Fibroblast of skin of left quadriceps (primary cell): ENCODE data around the gene NRXN3.

Experiments
- DNase-seq, 2 experiments: peaks; one replicate each; pipeline ENCODE4 v3.0.0-alpha.2; 2013; ENCODE audit warnings: low read depth in 2 of 2

Gene NRXN3

DNA sequence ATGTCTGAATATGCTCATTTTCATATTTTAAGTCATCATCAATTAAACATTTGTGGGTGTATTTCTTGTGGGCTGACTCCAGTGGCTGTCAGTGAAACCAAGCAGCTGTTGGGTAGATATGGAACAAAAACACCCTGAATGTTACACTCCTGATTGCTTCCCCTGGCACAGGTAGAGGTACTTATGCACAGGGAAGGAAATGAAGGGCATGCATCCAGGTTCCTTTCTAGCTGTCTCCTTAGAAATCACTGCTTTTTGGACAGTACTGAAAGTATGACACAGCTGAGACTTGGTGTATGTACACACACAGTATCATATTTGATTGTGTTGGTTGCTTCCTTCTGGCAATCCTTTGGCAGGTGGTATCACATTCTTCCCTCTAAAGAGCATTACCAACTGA lies 1034.4 kb downstream of the NRXN3 start:
- DNase-seq, result no peak

DNA sequence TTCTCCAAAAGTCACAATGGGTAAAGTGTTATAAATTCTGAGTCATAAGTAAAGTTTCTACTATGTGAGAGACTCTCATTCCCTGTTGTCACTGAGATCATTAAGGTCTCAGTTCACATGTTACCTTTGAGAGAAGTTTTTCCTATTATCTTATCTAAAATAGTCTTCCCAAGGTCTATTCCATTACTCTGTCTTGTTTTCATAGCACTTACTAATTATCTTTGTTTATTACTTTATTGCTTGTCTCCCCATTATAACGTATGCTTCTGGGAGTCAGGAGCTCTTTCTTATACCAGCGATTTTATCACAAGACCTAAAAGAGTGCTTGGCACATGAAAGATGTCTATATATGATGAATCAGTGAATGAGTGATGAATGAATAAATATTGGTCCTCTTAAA lies 1039.2 kb downstream of the NRXN3 start:
- no peak for DNase-seq

DNA sequence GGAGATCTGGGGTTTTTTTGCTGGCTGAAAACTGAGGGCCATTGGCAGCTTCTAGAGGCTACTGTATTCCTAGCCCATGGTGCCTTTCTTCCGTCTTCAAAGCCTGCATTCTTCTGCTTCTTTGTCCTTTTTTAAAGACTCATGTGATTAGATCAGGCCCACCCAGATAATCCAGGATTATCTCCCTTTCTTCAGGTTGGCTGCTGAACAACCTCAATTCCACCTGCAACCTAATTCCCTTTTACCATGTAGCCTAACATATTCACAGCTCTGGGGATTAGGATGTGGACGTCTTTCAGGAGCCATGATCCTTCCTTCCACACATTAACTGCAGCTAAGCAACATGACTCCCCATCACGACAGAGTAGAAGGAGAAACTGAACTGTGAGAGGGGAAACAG lies 1055.6 kb downstream of the NRXN3 start:
- no peak for DNase-seq

DNA sequence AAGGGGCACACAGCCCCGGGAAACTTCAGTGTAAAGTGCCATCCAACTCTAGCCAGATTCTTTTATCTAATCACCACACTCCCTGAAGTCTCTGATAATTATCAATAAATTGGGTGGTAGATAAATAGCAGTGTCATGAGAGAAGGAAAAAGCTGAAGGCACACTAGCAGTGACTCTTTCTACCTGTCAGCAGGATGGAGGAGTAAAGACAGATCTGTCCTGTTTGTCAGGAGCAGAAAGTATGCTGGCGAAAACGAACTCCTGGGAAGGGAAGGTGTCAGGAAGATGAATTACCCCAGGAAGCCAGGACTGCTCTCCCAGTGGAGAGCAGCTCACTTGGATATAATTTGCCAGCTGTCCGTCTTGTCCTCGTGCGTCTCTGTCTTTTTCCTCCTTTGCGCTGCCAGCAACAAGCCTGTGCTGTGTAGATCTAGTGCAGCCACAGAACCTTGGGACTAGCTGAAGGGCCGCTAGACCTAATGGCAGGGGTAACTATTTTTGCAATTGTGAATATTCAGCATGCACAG lies 1059.3 kb downstream of the NRXN3 start:
- DNase-seq, result no peak

DNA sequence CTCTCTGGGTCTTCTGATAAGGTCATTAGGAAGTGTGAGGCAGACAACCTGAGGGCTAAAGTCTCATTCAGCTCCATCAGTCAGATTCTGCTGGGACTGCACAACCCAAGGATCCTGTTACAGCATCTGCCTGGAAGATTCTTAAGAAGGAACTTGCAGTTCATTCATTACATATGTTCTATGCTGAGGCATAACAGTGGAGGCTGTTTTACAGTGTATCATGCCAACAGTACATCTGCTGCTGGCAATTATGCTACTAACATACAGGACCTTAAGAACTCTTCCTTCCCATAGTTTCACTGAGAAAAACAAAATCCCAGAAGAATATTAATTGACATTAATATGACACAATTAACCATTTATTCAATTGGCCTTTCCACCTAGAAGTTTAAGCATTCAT lies 1072.5 kb downstream of the NRXN3 start:
- DNase-seq, result no peak

DNA sequence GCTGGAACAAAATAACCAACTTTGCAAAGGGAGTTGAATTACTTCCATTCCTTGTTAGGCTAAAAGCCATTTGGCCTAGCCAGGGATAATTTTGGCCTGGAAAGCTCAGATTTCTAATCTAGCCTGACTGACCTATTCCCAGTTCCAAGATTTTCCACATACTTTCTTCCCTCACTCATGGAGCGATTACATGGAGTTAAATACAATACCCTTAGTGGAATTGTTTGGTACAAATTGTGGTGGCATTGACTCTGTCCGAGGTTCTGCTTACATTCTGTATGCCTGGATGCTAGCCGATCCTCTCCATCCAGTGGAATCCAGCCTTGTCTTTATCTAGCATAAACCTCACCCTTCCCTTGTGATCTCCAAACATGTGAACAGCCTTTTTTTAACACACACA lies 1076.0 kb downstream of the NRXN3 start:
- DNase-seq, result no peak

DNA sequence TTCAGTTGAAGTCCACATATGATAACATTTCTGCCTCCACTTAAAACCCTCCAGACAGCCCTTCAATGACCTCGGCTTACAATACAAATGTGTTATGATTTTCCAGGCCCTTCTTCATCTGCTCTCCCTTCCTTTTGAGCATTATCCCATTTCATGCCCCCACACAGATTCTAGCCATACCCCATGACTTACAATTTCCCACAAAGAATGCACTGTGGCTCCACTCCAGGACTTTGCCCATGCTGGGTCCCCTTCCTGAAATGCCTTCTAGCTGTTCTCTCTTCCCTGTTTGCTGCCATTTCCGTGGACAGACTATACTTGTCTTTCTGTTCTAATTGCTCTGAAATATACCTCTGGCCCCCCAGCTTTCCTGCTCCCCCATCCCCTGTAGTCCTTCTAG lies 1078.0 kb downstream of the NRXN3 start:
- no peak for DNase-seq

DNA sequence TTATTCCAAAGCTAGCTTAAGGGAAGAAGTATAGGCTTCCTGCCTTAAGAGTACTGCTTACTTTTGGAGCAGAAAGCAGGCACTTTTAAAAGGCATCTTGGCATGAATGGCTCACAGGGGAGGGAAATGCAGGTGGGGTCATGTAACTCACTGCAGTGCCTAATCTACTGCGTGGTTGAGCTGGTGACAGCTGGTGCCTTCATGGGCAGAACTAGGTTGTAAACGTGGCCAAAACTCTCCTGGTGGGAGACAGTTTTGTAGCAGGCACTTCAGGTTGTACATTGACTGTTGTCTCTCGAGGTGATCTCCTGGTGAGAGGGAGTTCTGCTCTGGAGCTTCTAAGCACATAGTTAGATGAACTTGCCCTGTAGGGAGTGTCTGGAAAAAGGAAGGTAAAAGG lies 1078.6 kb downstream of the NRXN3 start:
- DNase-seq, result no peak

DNA sequence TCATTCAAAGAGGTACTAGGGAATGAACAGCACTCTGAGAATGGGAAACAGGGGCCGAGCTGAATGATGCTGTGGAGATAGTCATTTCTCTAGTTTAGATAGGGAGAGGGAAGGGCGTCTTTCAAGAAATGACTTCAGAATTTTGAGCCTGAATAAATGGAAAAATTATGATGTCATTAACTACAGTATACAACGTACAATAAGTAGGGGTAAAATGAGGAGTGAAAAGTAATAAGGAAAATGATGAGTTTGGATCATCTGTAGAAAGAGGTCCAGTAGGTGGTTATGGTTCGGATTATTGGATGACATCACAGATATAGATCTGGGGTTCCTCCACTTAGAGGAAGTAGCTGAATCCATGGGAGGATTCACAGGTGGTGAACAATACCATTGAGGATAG lies 1081.1 kb downstream of the NRXN3 start:
- no peak for DNase-seq

DNA sequence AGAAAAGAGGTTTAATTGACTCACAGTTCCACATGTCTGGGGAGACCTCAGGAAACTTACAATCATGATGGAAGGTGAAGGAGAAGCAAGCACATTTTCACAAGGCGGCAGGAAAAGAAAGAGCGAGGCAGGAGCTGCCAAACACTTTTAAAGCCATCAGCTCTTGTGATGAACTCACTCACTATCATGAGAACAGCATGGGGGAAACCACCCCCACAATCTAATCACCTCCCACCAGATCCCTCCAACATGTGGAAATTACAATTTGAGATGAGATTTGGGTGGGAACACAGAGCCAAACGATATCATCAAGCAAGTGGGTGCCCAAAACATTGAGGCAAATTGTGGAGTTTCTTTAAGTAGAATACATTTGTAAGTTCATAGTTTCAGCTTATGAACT lies 1083.4 kb downstream of the NRXN3 start:
- DNase-seq, result no peak

DNA sequence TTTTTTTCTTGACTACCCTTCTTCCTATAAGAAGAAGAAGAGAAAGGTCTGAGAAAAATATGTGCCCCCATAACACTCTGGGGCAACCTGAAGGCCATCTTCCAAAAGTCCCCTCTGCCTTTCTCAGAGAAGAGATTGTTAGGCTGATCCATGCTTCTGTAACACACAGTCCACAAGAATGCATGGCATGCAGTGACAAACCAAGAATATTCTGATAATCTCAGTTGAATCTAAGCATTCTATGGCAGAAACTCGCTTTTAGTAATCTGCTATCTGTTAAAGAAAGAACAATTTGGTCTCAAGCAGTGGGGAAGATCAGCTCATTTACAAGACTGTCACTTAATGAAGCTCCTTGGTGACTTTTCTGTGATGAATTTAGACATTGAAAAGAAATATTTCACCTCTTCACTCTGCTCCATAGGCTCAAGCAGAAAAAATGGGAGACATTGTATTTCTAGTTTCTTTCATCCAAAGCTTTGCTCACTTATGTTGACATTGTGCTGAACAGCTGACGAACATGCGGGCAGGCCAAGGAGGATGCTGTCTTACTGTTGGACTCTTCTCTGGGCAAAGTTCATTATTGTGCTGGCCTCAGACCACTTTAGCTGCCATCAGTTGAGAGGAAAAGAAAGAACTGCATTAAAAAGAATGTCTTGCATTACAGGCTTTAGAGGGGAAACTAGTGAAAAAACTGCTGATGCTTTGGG lies 1084.0 kb downstream of the NRXN3 start:
- peak; percentile 25 for DNase-seq

DNA sequence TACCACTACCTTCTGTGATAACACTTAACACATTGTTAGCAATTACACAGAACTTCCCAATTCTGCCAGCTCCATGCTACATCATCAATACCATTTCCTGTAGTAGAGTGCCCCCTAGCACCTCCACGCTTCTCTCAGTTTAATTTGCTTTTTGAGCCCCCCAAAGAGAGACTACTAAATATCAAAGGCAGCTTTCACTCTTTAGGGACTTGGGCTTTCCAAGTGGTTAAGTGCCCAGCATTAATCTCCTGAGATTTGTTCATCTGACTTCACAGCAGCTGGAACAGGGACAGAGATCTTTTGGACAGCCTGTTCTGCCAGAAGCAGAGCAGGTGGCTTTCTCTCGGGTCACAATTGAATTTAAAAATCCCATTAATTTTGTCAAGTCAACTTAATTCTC lies 1086.2 kb downstream of the NRXN3 start:
- DNase-seq, result no peak

DNA sequence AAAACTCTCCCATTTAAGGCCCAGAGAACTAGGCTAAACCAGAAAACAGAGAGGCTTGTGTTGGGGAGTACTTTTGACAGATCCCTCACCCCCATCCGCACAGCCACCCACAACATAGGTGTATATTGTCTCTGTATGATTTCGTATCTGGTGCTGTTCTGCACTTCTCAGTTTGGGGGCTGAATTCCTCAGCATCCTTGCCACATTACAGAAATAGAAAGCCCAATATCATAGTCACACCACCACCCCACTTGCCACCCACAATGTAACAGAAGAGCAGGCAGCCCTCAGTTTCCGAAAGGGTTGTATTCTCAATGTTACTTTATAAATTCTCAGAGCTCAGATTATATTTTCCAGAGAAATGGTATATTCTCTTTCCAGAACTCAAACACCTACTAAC lies 1090.2 kb downstream of the NRXN3 start:
- DNase-seq, result no peak

DNA sequence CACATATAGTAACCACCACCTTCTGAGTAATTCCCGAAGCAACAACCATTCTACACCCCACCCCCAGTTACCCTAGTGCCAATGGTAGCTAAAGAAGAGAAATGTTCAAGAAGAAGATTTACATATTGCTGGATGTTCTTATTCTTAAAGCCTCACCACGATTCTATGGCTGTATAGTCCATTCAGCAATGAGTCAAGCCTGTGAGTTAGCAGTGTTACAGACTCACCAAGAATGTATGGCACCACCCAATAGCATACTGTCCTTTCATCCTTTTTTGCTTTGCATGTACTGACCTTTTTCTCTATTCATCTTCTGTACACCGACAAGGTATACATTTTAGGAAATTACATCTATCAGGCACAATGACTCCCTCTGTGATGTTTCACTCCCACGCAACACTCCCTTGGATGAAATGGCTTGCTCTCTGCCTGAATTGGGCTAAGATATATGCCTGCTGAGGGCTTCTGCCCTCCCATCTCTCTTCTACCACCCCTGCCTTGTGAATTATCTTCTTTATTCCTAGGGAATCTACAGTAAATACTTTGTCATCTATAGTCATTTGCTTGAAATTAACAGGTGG lies 1095.3 kb downstream of the NRXN3 start:
- DNase-seq, result no peak

DNA sequence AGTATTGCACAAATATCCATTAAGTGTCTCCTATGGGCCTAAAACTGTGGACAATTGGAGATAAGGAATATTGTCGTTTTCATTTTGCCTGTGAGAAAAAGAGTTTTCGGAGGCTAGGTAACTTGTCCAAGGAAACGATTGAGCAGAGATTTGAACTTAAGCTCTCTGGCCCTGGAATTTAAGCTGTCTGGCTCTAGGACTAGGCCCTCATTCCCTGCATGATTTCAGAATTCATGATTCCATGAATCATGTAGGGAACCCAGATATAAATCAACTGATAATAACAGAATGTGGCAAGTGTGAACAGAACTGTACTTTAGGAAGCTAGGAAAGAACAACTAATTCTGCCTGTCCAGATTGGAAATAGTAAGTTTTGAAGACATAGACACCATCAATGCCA lies 1100.2 kb downstream of the NRXN3 start:
- DNase-seq, result no peak

DNA sequence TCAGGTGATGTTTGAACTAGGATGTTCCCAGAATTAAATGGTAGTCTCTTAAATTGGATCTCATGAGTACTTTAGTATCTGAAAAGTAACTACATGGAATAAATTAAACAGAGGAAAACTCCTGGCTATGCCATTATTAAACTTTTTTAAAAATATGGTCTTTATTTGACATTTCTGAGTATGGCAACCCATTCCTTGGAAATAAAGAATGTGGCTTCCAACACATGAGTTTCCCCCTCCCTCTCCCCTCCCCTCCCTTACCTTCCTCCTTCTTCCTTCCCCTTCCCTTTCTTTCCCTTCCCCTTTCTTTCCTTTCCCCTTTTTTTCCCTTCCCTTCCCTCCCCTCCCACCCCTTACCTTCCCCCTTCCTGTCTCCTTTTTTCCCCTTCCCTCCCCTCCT lies 1100.9 kb downstream of the NRXN3 start:
- DNase-seq, result no peak

DNA sequence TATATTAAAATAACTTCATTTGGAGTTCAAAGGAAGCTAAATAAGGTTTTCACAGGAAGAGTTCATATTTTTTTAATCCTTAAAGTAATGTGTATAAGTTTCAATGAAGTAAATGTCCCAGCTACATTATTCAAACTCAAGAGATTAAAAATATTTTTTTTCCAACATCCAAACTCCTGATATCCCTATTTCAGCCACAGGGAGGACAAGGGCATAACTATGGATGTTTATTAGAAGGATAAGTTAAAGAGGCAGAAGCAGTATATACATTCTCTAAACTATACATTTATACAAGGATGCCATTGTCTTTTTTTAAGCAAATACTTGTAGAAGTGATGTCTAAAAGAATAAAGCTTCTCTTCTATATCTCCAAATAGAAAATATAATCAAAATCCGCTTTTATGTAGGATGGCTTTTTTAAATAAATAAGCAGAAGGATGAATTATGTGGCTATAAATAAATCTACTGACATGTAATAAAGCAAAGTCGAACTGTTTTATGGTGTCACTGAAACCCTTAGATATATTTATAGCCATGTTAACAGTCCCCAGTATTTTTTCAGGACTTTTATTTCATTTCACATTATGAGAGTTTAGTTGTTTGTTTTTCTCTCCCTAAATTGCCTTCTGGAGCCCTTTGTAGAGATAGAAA lies 1104.6 kb downstream of the NRXN3 start:
- DNase-seq, result no peak

DNA sequence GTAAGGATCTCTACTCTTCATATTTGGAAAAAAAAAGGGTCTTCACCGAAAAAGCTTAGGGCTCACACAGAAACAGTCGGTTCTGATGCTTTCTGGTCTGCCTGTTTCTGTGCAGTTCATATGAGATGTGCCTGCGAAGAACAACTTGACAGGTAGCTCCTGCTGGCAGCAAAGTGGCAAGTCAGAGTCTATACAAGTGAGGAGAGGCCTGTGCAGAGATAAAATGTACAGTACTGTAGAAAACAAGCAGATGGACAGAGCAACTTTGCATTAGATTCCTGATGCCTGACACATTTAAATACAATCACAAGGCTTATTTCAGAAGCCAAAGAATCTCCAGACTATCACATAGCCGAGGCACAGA lies 1105.1 kb downstream of the NRXN3 start:
- no peak for DNase-seq

DNA sequence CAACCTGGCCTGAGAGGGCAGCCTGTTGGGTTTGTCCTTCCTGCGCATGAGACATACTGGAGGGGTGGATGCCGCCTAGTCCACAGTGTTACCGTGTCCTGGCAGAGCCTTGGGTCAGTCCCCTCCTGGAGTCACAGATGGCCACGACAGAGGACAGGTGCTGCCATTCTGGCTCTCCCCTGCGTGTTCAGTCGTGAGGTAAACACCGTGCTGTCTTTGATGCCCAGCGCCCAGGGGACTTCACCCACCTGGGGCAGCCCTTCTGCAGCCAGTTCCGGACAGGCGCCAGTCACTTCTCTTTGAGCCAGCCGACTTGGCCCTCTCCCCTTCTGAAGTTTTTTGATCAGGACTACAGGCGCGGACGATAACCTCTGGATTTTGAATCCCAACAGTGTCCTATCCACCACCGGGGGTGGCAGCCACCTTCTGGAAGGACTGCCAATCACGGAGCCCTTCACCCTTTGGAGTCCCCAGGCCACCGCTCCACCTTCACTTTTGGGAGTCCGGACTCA lies 1108.2 kb downstream of the NRXN3 start:
- DNase-seq, result no peak

DNA sequence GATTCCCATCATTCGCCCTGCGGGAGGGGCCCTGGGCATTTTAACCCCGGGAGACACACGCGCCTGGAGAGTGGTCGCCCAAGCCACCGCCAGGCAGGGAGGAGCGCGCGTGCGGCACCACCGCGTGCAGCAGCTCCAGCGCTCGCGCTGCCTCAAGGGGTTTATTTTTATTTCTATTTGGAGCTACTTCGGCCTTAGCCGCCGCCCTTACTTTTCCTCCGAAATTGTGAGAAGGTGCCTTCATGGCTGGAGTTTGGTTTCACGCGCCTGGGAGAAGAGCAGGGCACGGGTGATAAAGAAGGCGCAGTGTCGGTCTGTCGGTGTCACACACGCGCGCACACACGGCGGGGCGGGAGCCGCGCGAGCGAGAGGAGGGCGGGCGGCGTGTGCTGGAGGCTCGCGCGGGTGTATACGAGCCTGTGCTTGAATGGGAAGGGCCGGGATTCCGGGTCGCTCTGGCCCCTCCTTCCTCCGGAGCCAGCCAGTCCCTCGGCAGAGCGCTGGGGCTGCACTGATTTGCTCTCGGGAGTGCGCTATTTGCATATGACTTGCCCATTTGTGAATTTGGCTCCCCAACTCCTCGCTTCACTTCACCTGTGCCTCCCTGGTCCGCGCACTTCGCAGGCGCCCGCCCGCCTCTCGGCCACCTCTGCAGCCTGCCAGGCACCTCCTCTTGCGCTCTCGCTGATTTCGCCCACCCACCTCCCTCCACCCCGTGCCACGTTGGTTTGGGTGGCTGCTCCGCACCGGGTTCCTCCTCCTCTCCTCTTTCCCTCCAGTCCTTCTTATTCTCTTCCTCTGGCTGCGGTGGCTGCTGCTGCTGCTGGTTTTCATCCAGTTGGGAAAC lies 1108.8 kb downstream of the NRXN3 start:
- peak; percentile 35 to 46 for DNase-seq

DNA sequence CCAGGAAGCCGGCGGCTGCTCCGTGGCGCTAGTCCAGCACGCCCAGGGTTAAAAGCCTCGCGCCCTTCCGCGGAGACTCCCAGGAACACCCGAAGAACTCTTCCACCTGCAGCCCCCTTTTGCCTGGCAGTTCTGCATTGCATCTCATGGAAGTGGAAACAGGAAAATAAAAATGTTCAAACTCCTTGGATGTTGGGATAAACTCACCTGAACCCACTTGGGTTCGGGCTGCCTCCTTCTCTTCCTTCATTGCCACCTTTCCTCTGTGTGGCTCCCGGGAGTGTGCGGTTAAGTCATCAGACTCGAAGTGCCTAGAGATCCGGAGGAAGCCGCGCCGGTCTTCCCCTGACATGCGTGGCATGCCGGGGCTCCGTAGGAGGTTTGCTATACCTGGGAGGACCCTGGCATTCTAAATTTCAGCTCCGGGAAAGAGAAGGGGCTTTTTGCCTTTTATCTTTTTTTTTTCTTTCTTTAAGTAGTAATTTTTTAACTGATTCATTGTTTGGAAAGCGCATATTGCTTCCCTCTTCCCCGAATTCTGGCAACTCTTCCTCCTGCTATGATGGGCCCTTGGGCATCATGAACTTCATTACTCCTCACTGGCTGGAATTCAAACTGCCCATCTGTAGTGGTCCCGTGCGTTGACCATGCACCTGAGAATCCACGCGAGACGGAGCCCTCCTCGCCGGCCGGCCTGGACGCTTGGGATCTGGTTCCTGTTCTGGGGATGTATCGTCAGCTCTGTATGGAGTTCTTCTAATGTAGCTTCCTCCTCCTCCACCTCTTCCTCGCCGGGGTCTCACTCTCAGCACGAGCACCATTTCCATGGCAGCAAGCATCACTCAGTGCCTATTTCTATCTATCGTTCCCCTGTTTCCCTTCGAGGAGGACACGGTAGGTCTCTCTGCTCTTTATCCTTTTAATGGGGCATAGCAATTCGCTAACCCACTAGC lies 1109.7 kb downstream of the NRXN3 start:
- no peak for DNase-seq
